GM12801 (cell line): ENCODE results near the gene EMX1.

ENCODE experiments used
- TF ChIP-seq, protein P1 (sequence below): IDR thresholded peaks from one replicate; pipeline ENCODE4 v1.5.1; 2011; ENCODE audit warnings: control low read depth; ENCODE audit not compliant: insufficient read length; ENCODE audit errors: extremely low read depth

The EMX1 gene

DNA sequence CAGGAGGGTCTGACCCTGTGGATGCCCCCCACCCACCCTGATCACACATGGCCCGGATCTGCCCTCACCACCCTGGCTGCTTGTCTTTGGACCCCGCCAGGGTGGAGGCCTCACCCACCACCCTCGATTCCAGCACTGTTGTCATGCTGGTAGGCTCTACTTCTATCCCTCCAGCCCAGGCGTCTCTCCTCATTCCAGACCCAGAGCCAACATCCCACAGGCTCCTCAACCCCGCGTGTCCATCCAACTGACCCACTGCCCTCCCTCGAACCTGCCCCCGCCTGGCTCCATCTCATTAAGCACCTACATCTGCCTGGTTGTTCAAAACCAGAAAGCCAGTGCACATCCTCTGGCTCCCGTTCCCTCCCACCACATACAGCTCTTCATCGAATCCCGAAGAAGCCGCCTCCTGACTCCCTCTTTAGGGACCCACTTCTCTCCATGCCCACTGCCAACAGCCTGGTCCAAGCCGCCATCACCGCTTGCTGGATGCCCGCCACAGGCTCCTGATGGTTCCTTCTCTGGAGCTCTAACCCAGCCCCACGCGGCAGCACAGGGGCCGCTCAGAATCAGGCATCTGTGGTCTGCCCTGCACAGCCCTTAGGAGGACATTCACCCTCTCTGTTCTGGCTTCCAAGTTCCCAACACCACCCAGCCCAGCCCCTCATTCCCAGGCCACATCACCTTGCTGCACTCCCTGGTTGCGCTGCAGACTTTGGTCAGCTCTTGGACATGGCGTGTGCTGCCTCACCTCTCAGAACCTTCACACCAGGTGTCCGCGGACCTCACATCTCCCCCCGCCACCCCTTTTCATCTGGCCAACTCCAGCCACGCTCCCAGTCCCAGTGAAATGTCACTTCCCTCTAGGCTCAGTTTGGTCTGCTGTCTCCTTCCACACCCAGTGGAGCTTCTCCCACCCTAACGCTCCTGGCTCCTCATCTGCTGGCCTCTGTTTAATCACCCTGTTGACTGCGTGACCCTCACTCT lies 43.0 kb downstream of the EMX1 start:
- TF ChIP-seq, protein P1, sequence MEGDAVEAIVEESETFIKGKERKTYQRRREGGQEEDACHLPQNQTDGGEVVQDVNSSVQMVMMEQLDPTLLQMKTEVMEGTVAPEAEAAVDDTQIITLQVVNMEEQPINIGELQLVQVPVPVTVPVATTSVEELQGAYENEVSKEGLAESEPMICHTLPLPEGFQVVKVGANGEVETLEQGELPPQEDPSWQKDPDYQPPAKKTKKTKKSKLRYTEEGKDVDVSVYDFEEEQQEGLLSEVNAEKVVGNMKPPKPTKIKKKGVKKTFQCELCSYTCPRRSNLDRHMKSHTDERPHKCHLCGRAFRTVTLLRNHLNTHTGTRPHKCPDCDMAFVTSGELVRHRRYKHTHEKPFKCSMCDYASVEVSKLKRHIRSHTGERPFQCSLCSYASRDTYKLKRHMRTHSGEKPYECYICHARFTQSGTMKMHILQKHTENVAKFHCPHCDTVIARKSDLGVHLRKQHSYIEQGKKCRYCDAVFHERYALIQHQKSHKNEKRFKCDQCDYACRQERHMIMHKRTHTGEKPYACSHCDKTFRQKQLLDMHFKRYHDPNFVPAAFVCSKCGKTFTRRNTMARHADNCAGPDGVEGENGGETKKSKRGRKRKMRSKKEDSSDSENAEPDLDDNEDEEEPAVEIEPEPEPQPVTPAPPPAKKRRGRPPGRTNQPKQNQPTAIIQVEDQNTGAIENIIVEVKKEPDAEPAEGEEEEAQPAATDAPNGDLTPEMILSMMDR = no peak

DNA sequence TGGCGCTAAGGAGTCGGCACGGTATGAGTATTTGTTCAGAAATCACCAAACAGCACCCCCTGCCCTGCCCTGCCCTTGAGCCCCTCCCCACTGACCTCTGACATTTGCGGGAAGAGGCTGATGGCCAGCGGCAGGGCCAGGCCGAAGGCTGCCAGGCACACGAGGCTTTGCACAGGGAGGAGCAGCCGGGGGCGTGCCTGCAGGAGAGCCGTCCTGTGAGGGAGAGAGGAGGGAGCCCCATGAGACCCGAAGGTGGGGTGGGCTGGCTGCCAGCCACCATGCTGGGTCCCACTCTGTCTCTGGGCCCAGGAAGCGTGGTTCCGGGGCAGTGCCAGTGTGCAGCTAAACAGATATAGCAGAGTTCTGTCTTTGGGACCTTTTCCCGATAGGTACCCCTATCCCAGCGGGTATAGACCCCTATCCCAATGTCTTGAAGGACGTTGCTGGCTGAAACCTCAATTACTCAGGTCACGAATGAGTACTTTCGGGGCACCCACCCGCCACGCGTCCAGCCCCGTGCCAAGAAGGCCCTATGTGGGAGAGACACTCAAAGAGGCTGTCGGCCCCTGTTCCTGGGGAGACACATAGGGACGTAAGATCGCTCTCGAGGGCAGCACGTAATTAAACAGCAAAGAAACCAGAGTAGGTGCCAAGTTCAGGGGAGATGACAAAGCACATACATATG lies 43.9 kb downstream of the EMX1 start:
- TF ChIP-seq, protein P1 = no peak

DNA sequence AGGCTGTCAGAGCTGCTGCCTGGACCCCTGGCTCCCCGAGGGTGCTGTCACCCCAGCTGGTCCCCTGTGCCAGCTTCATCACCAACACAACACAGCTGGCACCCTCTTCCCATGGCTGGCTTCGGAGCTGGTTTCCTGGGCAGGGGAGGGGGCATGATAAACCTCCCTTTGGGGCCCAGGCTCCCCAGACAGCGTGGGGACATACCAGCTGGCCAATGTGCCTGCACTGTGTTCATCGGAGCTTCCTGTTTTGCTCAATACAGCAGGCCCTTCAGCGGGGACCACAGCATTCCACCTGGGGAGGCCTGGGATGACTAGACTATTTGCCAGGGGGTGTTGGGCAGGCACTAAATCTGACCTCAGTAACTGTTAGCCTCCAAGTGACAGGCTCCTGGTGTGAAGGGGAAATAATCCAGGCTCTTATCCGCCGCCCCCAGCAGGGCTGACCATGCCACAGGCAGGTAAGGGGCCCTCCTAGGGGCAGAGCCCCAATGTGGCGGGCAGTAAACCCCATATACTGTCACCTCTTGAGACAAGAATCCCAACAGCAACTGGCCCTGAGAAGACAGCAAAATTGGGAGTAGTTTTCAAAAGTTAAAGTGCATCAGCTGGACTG lies 44.6 kb downstream of the EMX1 start:
- TF ChIP-seq, protein P1 = no peak

DNA sequence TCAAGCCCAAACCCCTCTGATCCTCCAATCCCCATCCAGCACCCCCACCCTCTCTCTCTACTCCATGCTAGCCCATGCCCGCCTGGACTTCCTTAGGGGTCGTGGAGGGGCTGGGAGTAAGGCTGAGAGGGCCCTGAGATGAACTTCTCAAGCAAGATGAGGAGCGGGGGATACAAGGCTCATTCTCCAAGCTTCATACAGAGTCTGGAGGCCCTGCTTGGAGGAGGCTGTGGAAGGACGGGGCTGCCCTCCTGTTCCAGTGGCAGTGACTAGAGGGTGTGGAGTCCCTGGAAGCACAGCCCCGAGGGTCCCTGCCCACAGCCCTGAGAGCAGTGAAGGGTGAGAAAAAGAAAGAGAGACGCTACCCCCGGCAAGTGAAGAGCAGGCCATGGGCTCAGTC lies 45.6 kb downstream of the EMX1 start:
- TF ChIP-seq, protein P1 = no peak

DNA sequence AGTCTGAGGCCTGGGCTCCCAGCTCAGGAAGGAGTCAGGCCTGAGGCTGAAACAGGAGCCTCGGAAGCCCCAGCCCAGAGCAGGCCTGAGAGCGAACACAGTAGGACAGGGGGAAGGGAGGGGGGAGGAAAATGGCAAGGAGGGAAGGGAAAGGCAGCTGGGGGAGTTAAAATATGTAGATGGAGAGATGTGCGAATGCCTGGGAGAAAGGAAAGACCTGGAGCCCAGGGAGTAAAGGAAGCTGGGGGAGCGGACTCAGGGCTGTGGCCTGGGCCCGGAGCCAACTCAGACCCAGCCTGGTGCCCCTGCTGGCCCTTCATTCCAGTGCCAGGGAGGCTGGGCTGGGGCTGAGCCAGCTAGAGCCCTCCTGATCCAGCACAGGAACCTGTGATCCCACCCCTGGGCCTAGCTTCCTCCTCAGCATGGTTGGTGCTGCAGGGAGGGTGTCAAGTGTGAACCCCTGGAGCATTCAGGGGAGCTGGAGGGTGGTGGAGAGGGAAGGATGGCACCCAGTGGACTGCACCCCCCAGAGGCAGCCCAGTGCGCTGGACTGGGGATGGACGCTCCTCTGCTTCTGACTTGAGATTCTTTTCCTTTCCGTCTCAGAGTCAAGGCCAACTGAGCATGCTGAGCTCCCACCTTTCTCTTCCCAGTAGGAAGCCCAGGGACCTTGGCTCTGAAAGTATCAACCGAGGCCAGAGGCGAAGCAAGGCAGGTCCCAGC lies 46.3 kb downstream of the EMX1 start:
- TF ChIP-seq, protein P1 = no peak

DNA sequence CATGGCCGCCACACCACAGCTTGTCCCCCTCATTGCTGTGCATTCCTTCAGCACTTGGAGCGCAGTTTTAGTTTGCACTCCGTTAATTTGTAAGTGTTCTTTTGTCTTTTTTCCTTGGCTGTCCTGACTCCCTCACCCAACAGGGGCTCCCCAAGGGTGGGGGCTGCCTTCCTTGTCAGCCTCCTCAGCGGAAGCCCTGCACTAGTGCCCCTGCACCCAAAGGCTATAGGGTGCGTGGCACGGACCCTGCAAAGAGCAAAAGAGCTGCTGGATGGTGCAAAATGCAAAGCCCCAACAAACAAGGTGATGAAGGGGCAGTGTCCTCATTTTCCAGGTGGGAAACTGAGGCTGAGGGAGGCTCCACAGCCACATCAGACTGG lies 46.8 kb downstream of the EMX1 start:
- TF ChIP-seq, protein P1 = no peak

DNA sequence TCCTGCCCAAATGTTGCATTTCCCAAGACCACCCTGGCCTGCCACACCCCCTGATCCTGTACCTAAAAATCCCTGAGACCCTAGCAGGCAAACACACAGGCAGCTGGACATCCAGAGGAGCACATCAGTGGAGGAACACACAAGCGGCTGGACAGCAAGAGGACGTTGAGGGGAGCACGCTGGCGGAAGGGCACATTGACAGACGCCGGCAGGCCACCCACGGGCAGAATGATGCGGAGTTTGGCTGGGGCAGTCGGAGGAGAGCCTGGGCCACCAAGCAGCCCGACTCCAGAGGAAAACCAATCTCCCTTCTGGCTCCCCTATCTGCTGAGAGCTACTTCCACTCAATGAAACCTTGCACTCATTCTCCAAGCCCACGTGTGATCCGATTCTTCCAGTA lies 47.7 kb downstream of the EMX1 start:
- TF ChIP-seq, protein P1 = no peak
